ENCODE measurements around the gene GDPD3. TPM values are rescaled to one million over a fixed set of nuclear protein-coding genes. Genes with fewer than 3 reads are reported as not detected.
A peak's percentile ranks its signal among the peaks of the same experiment; 100 is the strongest.

Gene GDPD3
- total and polyA plus RNA-seq, 2 experiments from 2014 or later = 0.94 to 1.4 TPM

GRCh38 chr16:30088237-30088831 is 25.0 kb downstream of the GDPD3 start:
- Histone ChIP-seq H3K27me3 (ENCODE audit: insufficient read depth) (0 out of 2 replicates have a peak, but pooled peaks cover 3% of the 10 kb centered on the region), H2AFZ (no peak overlapping the region), H3K36me3 (ENCODE audit: insufficient read depth) (no peaks in the 10 kb centered on the region), H3K4me1 (ENCODE audit: insufficient read depth) (peaks cover 6% of the 10 kb centered on the region), H3F3A (replicated peaks; ENCODE audit: low read depth) (peaks cover 10% of the 10 kb centered on the region), H3K4me3 (no peak overlapping the region), H3K79me2 (replicated peaks; ENCODE audit: insufficient read depth) (no peaks in the 10 kb centered on the region), H3K4me2 (no peak overlapping the region), H3K27ac (ENCODE audit: low read depth) (no peak overlapping the region), H3K9me2 (ENCODE audit: insufficient read depth) (no peaks in the 10 kb centered on the region), H4K20me1 (replicated peaks; ENCODE audit: insufficient read depth) (no peaks in the 10 kb centered on the region; the same call in 1 of the 2 replicates)
- Mint-ChIP-seq H3K36me3 (ENCODE audit: low read depth) (peaks cover 30% of the 10 kb centered on the region), H3K4me3 (no peak overlapping the region), H3K27ac (peak overlapping the region; percentile 29; the same call in 1 of the 2 replicates), H3K9me3 (no peaks in the 10 kb centered on the region; the same call in 2 of the 3 replicates), H3K4me1 (peaks cover 11% of the 10 kb centered on the region), H3K27me3 (ENCODE audit: insufficient read depth, low read depth, poor library complexity) (peaks cover 12% of the 10 kb centered on the region)
- TF ChIP-seq ZNF462 (CRISPR knock-in tag; IDR thresholded peaks at IDR 0.05) = no peak
- no peak for TF ChIP-seq NANOG (IDR thresholded peaks at IDR 0.05; ENCODE audit: borderline replicate concordance)
- TF ChIP-seq POLR2AphosphoS5 (IDR thresholded peaks at IDR 0.05; ENCODE audit: low read depth) = no peak
- no peak for TF ChIP-seq STAT1 (IDR thresholded peaks at IDR 0.05; ENCODE audit: unreplicated experiment)
- TF ChIP-seq REST (IDR thresholded peaks at IDR 0.05; ENCODE audit: unreplicated experiment) = no peak
- no peak for TF ChIP-seq ZNF114 (CRISPR knock-in tag; IDR thresholded peaks at IDR 0.05)
- no peak for TF ChIP-seq ZNF331 (CRISPR knock-in tag; IDR thresholded peaks at IDR 0.05; ENCODE audit: low read depth)
- no peak for TF ChIP-seq JUNB (IDR thresholded peaks at IDR 0.05; ENCODE audit: unreplicated experiment)
- no peak for TF ChIP-seq EZH2 (IDR thresholded peaks at IDR 0.05; ENCODE audit: low read depth, unreplicated experiment)
- no peak for TF ChIP-seq ETS1 (IDR thresholded peaks at IDR 0.05)
- TF ChIP-seq EZH2phosphoT487 (IDR thresholded peaks at IDR 0.05; ENCODE audit: unreplicated experiment) = no peak
- TF ChIP-seq CREB1 (CRISPR knock-in tag; IDR thresholded peaks at IDR 0.05; ENCODE audit: low read depth) = no peak
- no peak for TF ChIP-seq CTCF (conservative IDR thresholded peaks at IDR 0.05; ENCODE audit: low read depth in 2 of 2)
- no peak for DNase-seq (ENCODE audit: low spot score)
- no peak for ATAC-seq
